GM12873 (cell line): ENCODE results near the gene ENO4.

ENCODE experiments used
- TF ChIP-seq, protein P1 (sequence below): IDR thresholded peaks from 2 replicates; pipeline ENCODE4 v1.5.1; 2012; ENCODE audit warnings: low read depth, mild to moderate bottlenecking, moderate library complexity, low read length, control low read depth; ENCODE audit not compliant: insufficient read depth; ENCODE audit errors: missing control alignments

Gene ENO4

DNA sequence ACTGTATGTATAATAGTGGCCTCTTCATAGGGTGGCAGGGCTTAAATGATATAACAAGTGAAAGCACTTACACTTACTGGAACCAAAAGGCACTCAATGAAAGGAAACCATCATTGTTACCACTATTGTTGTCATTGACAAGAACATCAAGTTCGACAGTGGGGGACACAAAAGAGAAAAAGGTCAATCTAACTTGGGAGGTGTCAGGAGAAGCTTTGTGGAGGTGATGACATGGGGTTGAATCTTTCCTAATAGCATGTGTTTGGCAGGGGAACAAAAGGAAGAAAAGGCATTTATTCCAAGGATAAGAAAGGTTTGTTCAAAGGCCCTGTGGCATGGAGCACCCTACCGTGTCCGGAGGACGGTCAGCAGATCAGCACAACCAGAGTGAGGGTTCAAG, 18.2 kb upstream of the ENO4 start:
- TF ChIP-seq, protein P1, sequence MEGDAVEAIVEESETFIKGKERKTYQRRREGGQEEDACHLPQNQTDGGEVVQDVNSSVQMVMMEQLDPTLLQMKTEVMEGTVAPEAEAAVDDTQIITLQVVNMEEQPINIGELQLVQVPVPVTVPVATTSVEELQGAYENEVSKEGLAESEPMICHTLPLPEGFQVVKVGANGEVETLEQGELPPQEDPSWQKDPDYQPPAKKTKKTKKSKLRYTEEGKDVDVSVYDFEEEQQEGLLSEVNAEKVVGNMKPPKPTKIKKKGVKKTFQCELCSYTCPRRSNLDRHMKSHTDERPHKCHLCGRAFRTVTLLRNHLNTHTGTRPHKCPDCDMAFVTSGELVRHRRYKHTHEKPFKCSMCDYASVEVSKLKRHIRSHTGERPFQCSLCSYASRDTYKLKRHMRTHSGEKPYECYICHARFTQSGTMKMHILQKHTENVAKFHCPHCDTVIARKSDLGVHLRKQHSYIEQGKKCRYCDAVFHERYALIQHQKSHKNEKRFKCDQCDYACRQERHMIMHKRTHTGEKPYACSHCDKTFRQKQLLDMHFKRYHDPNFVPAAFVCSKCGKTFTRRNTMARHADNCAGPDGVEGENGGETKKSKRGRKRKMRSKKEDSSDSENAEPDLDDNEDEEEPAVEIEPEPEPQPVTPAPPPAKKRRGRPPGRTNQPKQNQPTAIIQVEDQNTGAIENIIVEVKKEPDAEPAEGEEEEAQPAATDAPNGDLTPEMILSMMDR, result no peak

DNA sequence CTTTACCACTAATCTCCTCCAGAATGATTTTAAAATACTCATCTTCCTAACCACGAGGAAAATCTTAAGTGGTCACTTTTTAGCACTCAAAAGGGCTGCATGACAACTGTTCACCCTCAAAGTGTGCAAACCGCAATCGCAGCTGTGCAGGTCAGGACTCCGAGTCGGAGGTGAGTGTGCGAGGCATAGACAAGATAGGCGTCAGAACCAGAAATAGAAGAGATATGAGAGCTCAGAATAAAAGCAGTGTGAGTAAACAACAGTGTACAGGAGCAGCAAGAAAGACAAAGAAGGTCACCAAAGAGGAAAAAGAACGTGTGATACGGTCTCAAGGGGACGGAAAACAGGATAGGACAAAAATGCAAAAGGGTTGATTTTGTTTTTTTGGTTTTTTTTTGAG, 17.5 kb upstream of the ENO4 start:
- TF ChIP-seq, protein P1, result no peak

GRCh38 chr10:116833986-116834985, 15.0 kb upstream of the ENO4 start:
- TF ChIP-seq, protein P1, result no peak

GRCh38 chr10:116835658-116836057, 13.6 kb upstream of the ENO4 start:
- TF ChIP-seq, protein P1, result no peak

- TF ChIP-seq, protein P1, result no peak
Observed at GRCh38 chr10:116836083-116836482, 13.2 kb upstream of the ENO4 start.

GRCh38 chr10:116836902-116837523, 12.3 kb upstream of the ENO4 start:
- TF ChIP-seq, protein P1, result no peak

- TF ChIP-seq, protein P1, result no peak
Observed at GRCh38 chr10:116838143-116838725, 11.1 kb upstream of the ENO4 start.
